Activated CD4-positive, alpha-beta T cell treated with anti-CD3 and anti-CD28 coated beads, Interleukin-2, amount 10 ng/mL, durations not matched to agents 24 days and 14 days (primary cell): ENCODE results near the gene PDE8B. TPM values are rescaled to one million over a fixed set of nuclear protein-coding genes. Genes with fewer than 3 reads are reported as not detected.

Experiments
- DNase-seq: peaks from one replicate; pipeline ENCODE4 v3.0.0; 2022
- H3K27ac Mint-ChIP-seq: one replicate; pipeline ENCODE4 v1.8.0; 2022; ENCODE audit warnings: mild to moderate bottlenecking, mixed read lengths
- H3K27me3 Mint-ChIP-seq: one replicate; pipeline ENCODE4 v1.8.0; 2022; ENCODE audit warnings: mixed read lengths
- H3K36me3 Mint-ChIP-seq: one replicate; pipeline ENCODE4 v1.8.0; 2022; ENCODE audit warnings: low read depth, mild to moderate bottlenecking, mixed read lengths
- H3K4me1 Mint-ChIP-seq: one replicate; pipeline ENCODE4 v1.8.0; 2021; ENCODE audit warnings: mixed read lengths
- H3K4me3 Mint-ChIP-seq: one replicate; pipeline ENCODE4 v1.8.0; 2022; ENCODE audit warnings: mild to moderate bottlenecking, moderate library complexity, mixed read lengths
- H3K9me3 Mint-ChIP-seq: one replicate; pipeline ENCODE4 v1.8.0; 2021; ENCODE audit warnings: mixed read lengths
- intact Hi-C: fragments of 100-400 bp; cut with micrococcal nuclease; formaldehyde crosslinking; loops from one replicate; pipeline ENCODE4 v1.15.1; 2023
- total RNA-seq: library from RNA; stranded (reverse); gene quantifications from 2 replicates; pipeline ENCODE4 v1.2.3, GENCODE V29; 2022

Gene PDE8B
- total RNA-seq, 1 donor from 2014 or later: 0.19 TPM

- Mint-ChIP-seq H3K9me3 (no peaks in the 10 kb centered on the region), H3K4me1 (peaks cover 2% of the 10 kb centered on the region), H3K4me3 (no peak overlapping the region), H3K27me3 (peaks cover 2% of the 10 kb centered on the region), H3K27ac (no peak overlapping the region), H3K36me3 (no peaks in the 10 kb centered on the region)
- no peak for DNase-seq
- intact Hi-C loops: no loop called here
Measured at GRCh38 chr5:77396017-77396416, 185.5 kb downstream of the PDE8B start.

DNA sequence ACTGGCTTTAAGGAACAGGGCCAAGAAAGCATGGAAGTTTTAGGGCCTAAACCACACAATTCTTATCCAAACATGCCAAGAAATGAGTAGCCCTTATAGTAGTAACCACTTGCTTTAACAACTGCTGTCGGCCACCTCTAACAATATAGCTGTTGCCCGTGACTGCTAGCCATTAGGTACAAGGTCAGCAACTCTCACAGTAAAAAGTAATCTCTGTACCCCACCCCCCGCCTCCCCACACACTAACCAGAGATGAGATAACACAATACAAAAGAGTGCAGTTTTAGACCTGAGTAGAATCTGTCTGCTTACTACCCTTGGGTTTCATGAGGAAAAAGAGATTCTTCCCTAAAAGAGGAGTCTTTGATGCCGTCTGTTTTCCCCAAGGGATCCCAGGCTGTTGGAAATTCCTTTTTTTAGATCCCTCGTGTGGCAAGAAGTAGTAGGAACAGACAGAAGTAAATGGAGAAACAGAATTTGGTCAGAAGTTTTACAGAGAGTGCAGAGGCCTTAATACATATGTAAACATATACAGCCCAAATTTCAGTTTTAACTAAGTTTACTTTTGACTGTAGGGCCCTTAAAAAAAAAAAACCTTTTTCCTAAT lies 187.3 kb downstream of the PDE8B start:
- no peak overlapping the region for H3K4me3 Mint-ChIP-seq
- no peak for DNase-seq
- intact Hi-C loops: no loop called here
- H3K9me3 Mint-ChIP-seq: no peaks in the 10 kb centered on the region
- H3K27ac Mint-ChIP-seq: no peak overlapping the region
- H3K4me1 Mint-ChIP-seq: peaks cover 2% of the 10 kb centered on the region
- no peaks in the 10 kb centered on the region for H3K36me3 Mint-ChIP-seq
- peaks cover 4% of the 10 kb centered on the region for H3K27me3 Mint-ChIP-seq

DNA sequence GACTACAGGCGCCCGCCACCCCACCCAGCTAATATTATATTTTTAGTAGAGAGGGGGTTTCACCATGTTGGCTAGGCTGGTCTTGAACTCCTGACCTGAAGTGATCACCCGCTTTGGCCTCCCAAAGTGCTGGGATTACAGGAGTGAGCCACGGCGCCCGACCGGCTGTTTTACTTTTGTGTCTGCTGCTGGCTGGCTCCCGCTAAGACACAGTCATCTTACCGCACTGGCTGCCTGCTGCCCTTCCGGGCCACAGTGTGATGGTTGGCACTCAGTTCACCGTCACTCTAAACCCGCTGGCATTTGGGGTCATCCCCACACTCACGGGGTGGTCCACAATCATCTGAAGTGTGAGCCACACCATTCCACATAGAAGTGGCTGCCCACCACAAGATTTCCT lies 188.0 kb downstream of the PDE8B start:
- Mint-ChIP-seq H3K27me3 (peaks cover 4% of the 10 kb centered on the region), H3K36me3 (no peaks in the 10 kb centered on the region), H3K27ac (no peak overlapping the region), H3K9me3 (no peaks in the 10 kb centered on the region), H3K4me1 (peaks cover 2% of the 10 kb centered on the region), H3K4me3 (no peak overlapping the region)
- DNase-seq: no peak
- intact Hi-C loops: no loop called here

GRCh38 chr5:77398896-77399295 lies 188.4 kb downstream of the PDE8B start:
- peaks cover 4% of the 10 kb centered on the region for H3K27me3 Mint-ChIP-seq
- intact Hi-C loops: no loop called here
- H3K4me3 Mint-ChIP-seq: no peak overlapping the region
- no peaks in the 10 kb centered on the region for H3K36me3 Mint-ChIP-seq
- H3K27ac Mint-ChIP-seq: no peak overlapping the region
- H3K9me3 Mint-ChIP-seq: no peaks in the 10 kb centered on the region
- DNase-seq: no peak
- H3K4me1 Mint-ChIP-seq: peaks cover 2% of the 10 kb centered on the region

DNA sequence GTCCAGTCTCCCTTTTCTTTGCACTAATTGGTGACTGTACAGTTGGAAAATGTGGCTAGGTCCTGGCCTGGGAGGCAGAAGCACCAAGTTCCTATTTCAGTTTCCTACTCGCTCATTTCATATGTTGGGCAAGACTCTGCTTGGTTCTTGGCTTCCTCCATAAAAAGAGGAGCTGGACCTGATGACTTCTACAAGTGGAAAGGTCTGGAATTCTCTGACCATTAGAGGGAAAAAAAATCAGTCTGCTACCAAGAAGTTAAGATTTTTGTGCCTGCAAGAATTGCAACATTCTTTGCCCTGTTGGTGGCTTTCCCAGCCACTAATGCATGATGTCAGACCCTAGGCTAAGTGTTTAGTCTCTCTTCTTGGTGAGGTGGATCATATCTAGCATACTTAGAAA lies 190.2 kb downstream of the PDE8B start:
- no peak overlapping the region for H3K4me3 Mint-ChIP-seq
- no peak for DNase-seq
- H3K9me3 Mint-ChIP-seq: no peaks in the 10 kb centered on the region
- H3K36me3 Mint-ChIP-seq: no peaks in the 10 kb centered on the region
- H3K27ac Mint-ChIP-seq: no peak overlapping the region
- H3K27me3 Mint-ChIP-seq: peaks cover 7% of the 10 kb centered on the region
- peaks cover 2% of the 10 kb centered on the region for H3K4me1 Mint-ChIP-seq
- intact Hi-C loops: no loop called here

DNA sequence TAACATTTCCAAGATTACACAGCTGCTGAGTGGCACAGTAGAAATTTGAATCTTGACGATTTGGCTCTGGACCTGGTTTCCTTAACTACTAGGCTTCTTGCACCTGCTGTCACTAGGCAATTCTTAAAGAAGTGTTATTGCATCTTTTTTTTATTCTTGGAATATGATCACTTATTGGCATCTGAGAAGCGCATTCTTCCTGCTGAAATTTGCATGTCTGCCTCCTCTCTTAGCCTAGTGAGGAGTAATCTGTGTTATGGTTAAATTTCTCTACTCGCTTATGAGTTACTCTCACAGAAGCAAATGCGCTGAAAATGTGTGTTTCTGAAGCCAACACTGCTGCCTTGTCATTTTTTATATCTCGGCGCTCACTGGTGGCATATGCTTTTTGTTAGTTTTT lies 192.3 kb downstream of the PDE8B start:
- H3K36me3 Mint-ChIP-seq: no peaks in the 10 kb centered on the region
- peaks cover 7% of the 10 kb centered on the region for H3K27me3 Mint-ChIP-seq
- no peaks in the 10 kb centered on the region for H3K4me1 Mint-ChIP-seq
- no peak overlapping the region for H3K4me3 Mint-ChIP-seq
- H3K27ac Mint-ChIP-seq: no peak overlapping the region
- no peaks in the 10 kb centered on the region for H3K9me3 Mint-ChIP-seq
- DNase-seq: no peak
- intact Hi-C loops: no loop called here

GRCh38 chr5:77407152-77407551 lies 196.7 kb downstream of the PDE8B start:
- H3K27me3 Mint-ChIP-seq: peaks cover 10% of the 10 kb centered on the region

GRCh38 chr5:77409870-77410621 lies 199.6 kb downstream of the PDE8B start:
- H3K27ac Mint-ChIP-seq: no peak overlapping the region
- intact Hi-C loops: no loop called here
- no peaks in the 10 kb centered on the region for H3K9me3 Mint-ChIP-seq
- H3K36me3 Mint-ChIP-seq: no peaks in the 10 kb centered on the region
- peak; percentile 58 for DNase-seq
- H3K4me3 Mint-ChIP-seq: no peak overlapping the region
- peaks cover 1% of the 10 kb centered on the region for H3K4me1 Mint-ChIP-seq
- peaks cover 13% of the 10 kb centered on the region for H3K27me3 Mint-ChIP-seq

More at GRCh38 chr5:77407152-77407551, 196.7 kb downstream of the PDE8B start:
- intact Hi-C loops: no loop called here
- no peak for DNase-seq
- Mint-ChIP-seq H3K4me1 (peaks cover 1% of the 10 kb centered on the region), H3K36me3 (no peaks in the 10 kb centered on the region), H3K27ac (no peak overlapping the region), H3K9me3 (no peaks in the 10 kb centered on the region), H3K4me3 (no peak overlapping the region)

GRCh38 chr5:77413049-77413448 lies 202.6 kb downstream of the PDE8B start:
- intact Hi-C loops: no loop called here
- no peaks in the 10 kb centered on the region for H3K36me3 Mint-ChIP-seq

DNA sequence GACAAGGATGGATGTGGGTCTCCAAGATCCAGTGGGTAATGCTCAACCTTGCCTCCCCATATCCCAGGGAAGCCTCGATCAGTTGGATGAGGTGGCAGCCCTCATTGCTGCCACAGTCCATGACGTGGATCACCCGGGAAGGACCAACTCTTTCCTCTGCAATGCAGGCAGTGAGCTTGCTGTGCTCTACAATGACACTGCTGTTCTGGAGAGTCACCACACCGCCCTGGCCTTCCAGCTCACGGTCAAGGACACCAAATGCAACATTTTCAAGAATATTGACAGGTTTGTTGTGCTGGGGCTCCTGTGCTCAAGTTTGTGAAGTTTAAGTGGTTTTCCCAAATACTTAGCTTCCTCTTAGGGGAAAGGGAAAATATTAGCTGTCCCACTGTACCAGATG lies 207.7 kb downstream of the PDE8B start:
- Mint-ChIP-seq H3K27ac (no peak overlapping the region), H3K4me1 (no peaks in the 10 kb centered on the region), H3K9me3 (peaks cover 2% of the 10 kb centered on the region), H3K27me3 (peaks cover 3% of the 10 kb centered on the region), H3K36me3 (no peaks in the 10 kb centered on the region), H3K4me3 (no peak overlapping the region)
- intact Hi-C loops: no loop called here
- DNase-seq: no peak

More at GRCh38 chr5:77413049-77413448, 202.6 kb downstream of the PDE8B start:
- no peak for DNase-seq
- no peak overlapping the region for H3K27ac Mint-ChIP-seq
- peaks cover 10% of the 10 kb centered on the region for H3K27me3 Mint-ChIP-seq
- H3K4me1 Mint-ChIP-seq: peaks cover 1% of the 10 kb centered on the region
- no peaks in the 10 kb centered on the region for H3K9me3 Mint-ChIP-seq
- H3K4me3 Mint-ChIP-seq: no peak overlapping the region

DNA sequence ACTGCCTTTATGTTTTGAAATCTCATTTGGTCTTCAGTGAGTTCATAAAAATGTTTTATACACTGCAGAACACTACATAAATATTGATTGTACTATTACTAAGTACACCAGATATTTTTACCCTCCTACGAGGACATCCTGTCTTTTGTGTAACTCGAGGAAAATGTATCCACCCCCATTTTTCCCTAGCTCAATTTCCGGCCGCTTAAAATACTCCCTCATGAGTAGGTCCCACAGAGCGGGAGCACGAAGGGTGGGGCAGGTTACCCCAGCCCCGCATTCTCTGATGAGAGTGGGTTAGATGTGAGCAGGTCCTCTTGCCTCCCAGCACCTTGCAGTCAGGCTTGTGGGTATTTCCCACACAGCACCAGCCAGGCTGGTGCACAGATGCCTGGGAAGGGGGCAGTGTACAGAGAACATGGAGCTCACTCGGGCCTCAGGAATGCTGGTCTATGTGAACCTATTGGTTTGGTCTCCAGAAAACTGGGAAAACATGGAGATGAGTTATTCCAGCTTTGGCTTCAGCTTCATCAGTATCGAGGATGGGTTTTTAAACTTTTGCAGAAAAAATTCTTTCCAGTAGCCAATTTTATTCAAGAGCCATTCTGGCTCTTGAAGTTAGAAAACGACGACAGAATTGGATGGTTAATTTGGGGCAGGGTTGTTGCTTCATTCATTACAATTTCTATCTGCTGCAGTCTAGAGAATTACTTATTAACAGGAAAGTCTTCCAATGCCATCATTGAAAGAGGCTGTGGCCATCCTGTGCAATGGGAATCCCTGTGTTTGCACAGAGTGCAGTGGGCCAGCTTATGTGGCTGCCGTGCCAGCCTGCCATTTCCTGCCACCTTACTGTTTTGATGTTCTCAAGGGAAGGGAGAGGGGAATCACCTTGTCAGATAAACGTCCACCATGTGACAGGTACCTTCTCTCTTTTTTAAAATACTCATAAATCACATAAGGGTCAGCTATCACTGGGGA lies 208.4 kb downstream of the PDE8B start:
- no peaks in the 10 kb centered on the region for H3K4me1 Mint-ChIP-seq
- peaks cover 2% of the 10 kb centered on the region for H3K9me3 Mint-ChIP-seq
- no peak overlapping the region for H3K4me3 Mint-ChIP-seq
- H3K27me3 Mint-ChIP-seq: peaks cover 2% of the 10 kb centered on the region
- H3K27ac Mint-ChIP-seq: no peak overlapping the region
- no peaks in the 10 kb centered on the region for H3K36me3 Mint-ChIP-seq
- DNase-seq: no peak
- intact Hi-C loops: no loop called here

DNA sequence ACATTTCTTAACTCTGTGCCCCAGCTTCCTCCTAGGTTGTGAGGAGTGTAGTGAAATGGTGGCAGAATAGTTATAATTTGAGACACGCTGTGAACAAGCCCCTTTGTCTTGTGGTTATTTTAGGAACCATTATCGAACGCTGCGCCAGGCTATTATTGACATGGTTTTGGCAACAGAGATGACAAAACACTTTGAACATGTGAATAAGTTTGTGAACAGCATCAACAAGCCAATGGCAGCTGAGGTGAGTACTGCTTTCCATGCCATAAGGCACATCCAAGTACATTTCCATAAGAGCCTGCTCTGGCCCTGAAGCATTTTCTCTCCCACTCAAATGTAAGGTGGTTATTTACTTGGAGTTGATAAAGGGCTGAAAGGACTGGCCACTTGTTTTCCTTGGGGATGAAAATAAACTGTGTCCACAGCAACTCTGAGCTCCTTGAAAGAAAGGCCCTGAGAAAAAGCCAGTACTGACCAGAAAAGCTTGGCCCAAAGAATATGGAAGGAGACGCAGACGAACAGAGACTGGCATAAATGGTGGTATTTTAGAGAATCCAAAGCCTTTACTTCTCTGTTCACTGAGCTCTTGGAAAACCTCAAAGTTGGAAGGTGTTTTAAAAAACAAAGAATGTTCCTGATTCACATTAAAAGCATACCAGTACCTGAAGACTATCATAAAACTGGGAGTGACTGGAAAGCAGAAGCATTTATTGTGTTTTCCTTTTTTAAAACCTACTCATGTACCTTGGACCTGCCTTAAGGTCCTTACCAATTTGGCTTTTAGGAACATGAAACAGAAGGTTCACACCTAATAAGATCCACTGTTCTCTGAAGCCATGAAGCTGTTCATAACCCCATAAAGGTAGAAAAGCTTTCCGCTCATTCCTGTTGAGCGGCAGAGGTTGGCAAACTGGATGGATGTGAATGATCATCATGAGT lies 209.4 kb downstream of the PDE8B start:
- Mint-ChIP-seq H3K27ac (no peak overlapping the region), H3K4me3 (no peak overlapping the region), H3K4me1 (no peaks in the 10 kb centered on the region), H3K9me3 (peaks cover 2% of the 10 kb centered on the region), H3K36me3 (peaks cover 5% of the 10 kb centered on the region), H3K27me3 (no peaks in the 10 kb centered on the region)
- no peak for DNase-seq
- intact Hi-C loops: no loop called here

- Mint-ChIP-seq H3K27ac (no peak overlapping the region), H3K4me3 (no peak overlapping the region), H3K9me3 (peaks cover 2% of the 10 kb centered on the region), H3K27me3 (no peaks in the 10 kb centered on the region), H3K4me1 (no peaks in the 10 kb centered on the region), H3K36me3 (peaks cover 5% of the 10 kb centered on the region)
- intact Hi-C loops: no loop called here
- DNase-seq: no peak
Measured at GRCh38 chr5:77420940-77421339, 210.5 kb downstream of the PDE8B start.
